Activated CD8-positive, alpha-beta T cell treated with anti-CD3 and anti-CD28 coated beads for 36 hours (primary cell): ENCODE results near the gene VCL. TPM values are rescaled to one million over a fixed set of nuclear protein-coding genes. Genes with fewer than 3 reads are reported as not detected.

Experiments
- ATAC-seq: fragments of 200-7000 bp; cut with Tn5 transposase; one replicate; pipeline ENCODE4 v1.10.0; 2021; ENCODE audit warnings: mild to moderate bottlenecking, moderate library complexity
- CTCF ChIA-PET: fragments of 350-600 bp; sonication (Branson Sonifier 250); formaldehyde crosslinking; loops from one replicate; lab custom pipeline; 2021; ENCODE audit warnings: antibody characterized with exemption; lab: Charles Lee
- POLR2A ChIA-PET: fragments of 350-600 bp; sonication (Branson Sonifier 250); formaldehyde crosslinking; loops from one replicate; lab custom pipeline; 2021; ENCODE audit warnings: antibody characterized with exemption; lab: Charles Lee
- DNase-seq: peaks from one replicate; pipeline ENCODE4 v3.0.0-alpha.2; 2020
- H3K27ac Mint-ChIP-seq: one replicate; pipeline ENCODE4 v1.8.0; 2021; ENCODE audit warnings: mild to moderate bottlenecking, mixed read lengths
- H3K27me3 Mint-ChIP-seq: one replicate; pipeline ENCODE4 v1.8.0; 2021; ENCODE audit warnings: mixed read lengths
- H3K36me3 Mint-ChIP-seq: one replicate; pipeline ENCODE4 v1.8.0; 2021; ENCODE audit warnings: low read depth, mixed read lengths
- H3K4me1 Mint-ChIP-seq: one replicate; pipeline ENCODE4 v1.8.0; 2021; ENCODE audit warnings: low read depth, mixed read lengths
- H3K4me3 Mint-ChIP-seq: one replicate; pipeline ENCODE4 v1.8.0; 2021; ENCODE audit warnings: mild to moderate bottlenecking, moderate library complexity, mixed read lengths
- H3K9me3 Mint-ChIP-seq: one replicate; pipeline ENCODE4 v1.8.0; 2021; ENCODE audit warnings: mixed read lengths
- intact Hi-C: fragments of 100-400 bp; cut with micrococcal nuclease; formaldehyde crosslinking; loops from one replicate; pipeline ENCODE4 v1.10.0; 2022
- total RNA-seq, 2 experiments: library from RNA; stranded (reverse); gene quantifications; one replicate each; pipeline ENCODE4 v1.2.3, GENCODE V29; 2021
- TF ChIP-seq, protein P1 (sequence below): fragments of 200-600 bp; IDR thresholded peaks from one replicate; pipeline ENCODE4 v1.8.0; 2022; ENCODE audit warnings: antibody characterized with exemption, mild to moderate bottlenecking

VCL gene
- total RNA-seq, 2 experiments from 2014 or later = 16.9 to 17.7 TPM

DNA sequence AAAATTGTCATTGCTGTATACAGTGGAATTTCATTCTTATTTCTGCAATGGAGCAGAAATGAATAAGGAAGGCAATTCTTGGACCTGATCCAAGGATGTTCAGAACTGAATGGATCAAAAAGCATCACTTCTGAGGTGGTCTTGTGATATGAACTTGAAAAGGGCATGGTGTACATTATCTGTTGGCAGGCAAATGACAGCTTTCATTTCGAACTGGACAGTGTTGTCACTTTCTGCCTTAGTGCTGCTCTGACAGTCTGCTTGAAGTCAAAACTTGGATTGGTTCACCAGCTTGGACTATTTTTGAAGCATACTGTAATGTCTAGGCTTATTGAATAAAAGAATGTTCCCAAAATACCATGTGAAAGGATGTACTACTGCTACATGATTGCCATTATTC, 52.0 kb downstream of the VCL start:
- Mint-ChIP-seq H3K27me3 (no peaks in the 10 kb centered on the region), H3K36me3 (no peaks in the 10 kb centered on the region), H3K4me3 (no peak overlapping the region), H3K27ac (no peak overlapping the region), H3K4me1 (peaks cover 5% of the 10 kb centered on the region), H3K9me3 (no peaks in the 10 kb centered on the region)
- DNase-seq = no peak
- ChIA-PET POLR2A (interaction anchor here (0.8 kb wide), 1 partner anchor 33 kb away, joined by 3 read pairs; no protein-coding TSS in a partner anchor), CTCF (interaction anchor here (0.5 to 2.6 kb wide), 7 partner anchors 9 to 206 kb away, joined by 3 to 12 read pairs (median 5); no protein-coding TSS in a partner anchor)
- ATAC-seq = no peak
- intact Hi-C loops = no loop called here
- TF ChIP-seq, protein P1, sequence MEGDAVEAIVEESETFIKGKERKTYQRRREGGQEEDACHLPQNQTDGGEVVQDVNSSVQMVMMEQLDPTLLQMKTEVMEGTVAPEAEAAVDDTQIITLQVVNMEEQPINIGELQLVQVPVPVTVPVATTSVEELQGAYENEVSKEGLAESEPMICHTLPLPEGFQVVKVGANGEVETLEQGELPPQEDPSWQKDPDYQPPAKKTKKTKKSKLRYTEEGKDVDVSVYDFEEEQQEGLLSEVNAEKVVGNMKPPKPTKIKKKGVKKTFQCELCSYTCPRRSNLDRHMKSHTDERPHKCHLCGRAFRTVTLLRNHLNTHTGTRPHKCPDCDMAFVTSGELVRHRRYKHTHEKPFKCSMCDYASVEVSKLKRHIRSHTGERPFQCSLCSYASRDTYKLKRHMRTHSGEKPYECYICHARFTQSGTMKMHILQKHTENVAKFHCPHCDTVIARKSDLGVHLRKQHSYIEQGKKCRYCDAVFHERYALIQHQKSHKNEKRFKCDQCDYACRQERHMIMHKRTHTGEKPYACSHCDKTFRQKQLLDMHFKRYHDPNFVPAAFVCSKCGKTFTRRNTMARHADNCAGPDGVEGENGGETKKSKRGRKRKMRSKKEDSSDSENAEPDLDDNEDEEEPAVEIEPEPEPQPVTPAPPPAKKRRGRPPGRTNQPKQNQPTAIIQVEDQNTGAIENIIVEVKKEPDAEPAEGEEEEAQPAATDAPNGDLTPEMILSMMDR = no peak

DNA sequence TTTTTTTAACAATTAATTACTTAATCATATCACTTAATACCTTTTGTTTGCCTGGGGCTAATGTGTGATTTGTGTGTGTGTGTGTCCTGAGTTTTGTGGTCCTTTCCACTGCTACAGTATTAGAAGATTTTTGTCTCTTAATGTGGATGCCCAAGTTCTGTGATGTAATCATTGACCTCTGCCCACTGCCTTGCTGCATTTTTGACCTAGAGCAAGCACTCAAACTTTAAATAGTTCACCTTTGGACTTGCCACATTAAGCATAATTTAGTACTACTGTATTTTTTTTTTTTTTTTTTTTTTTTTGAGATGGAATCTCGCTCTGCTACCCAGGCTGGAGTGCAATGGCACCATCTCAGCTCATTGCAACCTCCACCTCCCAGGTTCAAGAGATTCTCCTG, 52.7 kb downstream of the VCL start:
- Mint-ChIP-seq H3K27me3 (no peaks in the 10 kb centered on the region), H3K27ac (no peak overlapping the region), H3K4me3 (no peak overlapping the region), H3K36me3 (no peaks in the 10 kb centered on the region), H3K4me1 (peaks cover 6% of the 10 kb centered on the region), H3K9me3 (no peaks in the 10 kb centered on the region)
- POLR2A ChIA-PET = interaction anchor here (0.8 kb wide), 1 partner anchor 32 kb away, joined by 3 read pairs; no protein-coding TSS in a partner anchor
- intact Hi-C loops = no loop called here
- CTCF ChIA-PET = interaction anchor here (0.9 to 2.6 kb wide), 7 partner anchors 8 to 31 kb away, joined by 3 to 12 read pairs (median 5); no protein-coding TSS in a partner anchor
- ATAC-seq (no peak), DNase-seq (no peak)
- TF ChIP-seq, protein P1 = no peak

DNA sequence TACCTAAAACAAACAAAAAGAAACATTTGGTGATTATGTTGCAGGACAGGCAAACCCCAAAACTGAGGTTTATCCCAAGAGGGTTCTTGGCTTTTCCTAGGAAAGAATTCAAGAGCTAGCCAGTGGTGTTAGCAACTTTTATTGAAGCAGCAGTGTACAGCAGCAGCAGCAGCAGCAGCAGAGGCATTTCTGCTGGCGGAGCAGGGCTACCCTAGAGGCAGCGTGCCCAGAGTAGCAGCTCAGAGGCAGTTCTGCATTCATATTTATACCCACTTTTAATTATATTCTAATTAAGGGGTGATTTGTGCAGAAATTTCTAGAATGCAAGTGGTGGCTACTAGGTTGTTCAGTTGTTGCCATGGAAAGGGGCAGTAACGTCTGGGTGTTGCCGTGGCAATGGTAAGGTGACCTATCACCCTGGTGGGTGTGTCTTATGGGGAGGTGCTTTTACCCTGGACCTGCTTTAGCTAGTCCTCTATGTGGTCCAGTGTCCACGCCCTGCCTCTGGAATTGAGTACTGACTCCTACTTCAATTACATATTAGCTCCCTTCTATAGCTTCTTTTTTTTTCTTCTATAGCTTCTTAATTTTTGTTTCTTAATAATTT, 53.9 kb downstream of the VCL start:
- Mint-ChIP-seq H3K9me3 (no peaks in the 10 kb centered on the region), H3K36me3 (no peaks in the 10 kb centered on the region), H3K27ac (no peak overlapping the region), H3K27me3 (no peaks in the 10 kb centered on the region), H3K4me3 (no peak overlapping the region), H3K4me1 (peaks cover 17% of the 10 kb centered on the region)
- TF ChIP-seq, protein P1 = no peak
- ChIA-PET CTCF (interaction anchor here (0.6 to 2.5 kb wide), 7 partner anchors 16 to 112 kb away, joined by 3 to 10 read pairs (median 3); no protein-coding TSS in a partner anchor), POLR2A (no interaction called here)
- intact Hi-C loops = no loop called here
- ATAC-seq (no peak), DNase-seq (no peak)

DNA sequence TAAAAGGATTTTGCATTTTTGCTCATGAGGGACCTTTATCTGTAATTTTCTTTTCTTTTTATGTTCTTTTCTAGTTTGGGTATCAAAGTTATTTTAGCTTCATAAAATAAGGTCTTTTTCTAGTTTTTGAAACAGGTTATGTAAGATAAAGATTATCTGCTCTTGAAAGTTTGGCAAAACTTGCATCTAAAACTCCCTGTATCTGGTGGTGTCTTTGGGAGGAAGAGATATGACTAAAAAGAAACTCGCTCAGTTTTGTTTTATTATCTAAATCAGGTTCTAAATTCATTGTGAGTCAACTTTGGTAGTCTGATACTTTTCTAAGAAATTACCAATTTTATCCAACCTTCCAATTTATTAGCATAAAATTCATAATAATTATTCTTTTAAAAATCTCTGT, 55.1 kb downstream of the VCL start:
- Mint-ChIP-seq H3K27me3 (no peaks in the 10 kb centered on the region), H3K36me3 (no peaks in the 10 kb centered on the region), H3K4me3 (no peak overlapping the region), H3K27ac (no peak overlapping the region), H3K9me3 (no peaks in the 10 kb centered on the region), H3K4me1 (peaks cover 23% of the 10 kb centered on the region)
- ChIA-PET CTCF (interaction anchor here (0.6 to 2.5 kb wide), 6 partner anchors 10 to 113 kb away, joined by 3 to 10 read pairs (median 4); no protein-coding TSS in a partner anchor), POLR2A (interaction anchor here (0.7 kb wide), 1 partner anchor 86 kb away, joined by 4 read pairs; no protein-coding TSS in a partner anchor)
- intact Hi-C loops = no loop called here
- TF ChIP-seq, protein P1 = no peak
- no peak for ATAC-seq
- DNase-seq = no peak
